ENCODE data around the gene KHNYN.
A peak's percentile ranks its signal among the peaks of the same experiment; 100 is the strongest.

KHNYN gene

GRCh38 chr14:24388474-24389179 lies 41.1 kb upstream of the KHNYN start:
- H3K4me3 ChIP-seq (ENCODE audit: low read length) = no peak overlapping the region
- no peak for TF ChIP-seq CTCF (conservative IDR thresholded peaks at IDR 0.05; ENCODE audit: low read length)

GRCh38 chr14:24389226-24389848 lies 40.4 kb upstream of the KHNYN start:
- DNase-seq (ENCODE audit: low read depth) = no peak
- H3K4me3 ChIP-seq (ENCODE audit: low read length) = no peak overlapping the region
- no peak for TF ChIP-seq CTCF (conservative IDR thresholded peaks at IDR 0.05; ENCODE audit: low read length)

More at GRCh38 chr14:24388474-24389179, 41.1 kb upstream of the KHNYN start:
- no peak for DNase-seq (ENCODE audit: low read depth)

- DNase-seq (ENCODE audit: low read depth) = no peak
- no peak for TF ChIP-seq CTCF (conservative IDR thresholded peaks at IDR 0.05; ENCODE audit: low read length)
- H3K4me3 ChIP-seq (ENCODE audit: low read length) = no peak overlapping the region
Observed at GRCh38 chr14:24390701-24391468, 38.9 kb upstream of the KHNYN start.

- peak; percentile 18; the same call in 1 of the 2 replicates for TF ChIP-seq CTCF (conservative IDR thresholded peaks at IDR 0.05; ENCODE audit: low read length)
- DNase-seq (ENCODE audit: low read depth) = peak; percentile 42
- H3K4me3 ChIP-seq (ENCODE audit: low read length) = no peak overlapping the region
Observed at GRCh38 chr14:24392325-24393091, 37.2 kb upstream of the KHNYN start.

- no peak for DNase-seq (ENCODE audit: low read depth)
- TF ChIP-seq CTCF (conservative IDR thresholded peaks at IDR 0.05; ENCODE audit: low read length) = no peak
- no peak overlapping the region for H3K4me3 ChIP-seq (ENCODE audit: low read length)
Observed at GRCh38 chr14:24394275-24394674, 35.5 kb upstream of the KHNYN start.

- TF ChIP-seq CTCF (conservative IDR thresholded peaks at IDR 0.05; ENCODE audit: low read length) = no peak
- no peak overlapping the region for H3K4me3 ChIP-seq (ENCODE audit: low read length)
- no peak for DNase-seq (ENCODE audit: low read depth)
Observed at GRCh38 chr14:24395609-24396582, 33.9 kb upstream of the KHNYN start.

Data from AG10803 (cell line).